Thyroid gland (tissue), 4 donors: ENCODE data around the gene REG3G. TPM values are rescaled to one million over a fixed set of nuclear protein-coding genes. Genes with fewer than 3 reads are reported as not detected.

Experiments
- DNase-seq, 2 donors: peaks; one replicate each; pipeline ENCODE4 v3.0.0-alpha.2; 2019
- H3K27ac ChIP-seq, 3 donors: fragments of 200-600 bp; sonication (generic); 1 replicate in 2 of 3; 2 replicates in 1 of 3; pipeline ENCODE4 v1.5.1; 2016 to 2019; ENCODE audit warnings: mild to moderate bottlenecking in 1 of 3, moderate library complexity in 1 of 3
- H3K27me3 ChIP-seq: fragments of 200-600 bp; sonication (generic); one replicate; pipeline ENCODE4 v1.5.1; 2019
- H3K36me3 ChIP-seq, 2 donors: fragments of 200-600 bp; sonication (generic); one replicate each; pipeline ENCODE4 v1.5.1; 2016 to 2019
- H3K4me1 ChIP-seq, 2 donors: fragments of 200-600 bp; sonication (generic); one replicate each; pipeline ENCODE4 v1.5.1; 2017 to 2019
- H3K4me3 ChIP-seq, 3 donors: fragments of 200-600 bp; sonication (generic); replicated peaks in 1 of 3; 1 replicate in 2 of 3; 2 replicates in 1 of 3; pipeline ENCODE4 v1.5.1; 2016; ENCODE audit warnings: mild to moderate bottlenecking in 1 of 3
- H3K9me3 ChIP-seq: fragments of 200-600 bp; sonication (generic); one replicate; pipeline ENCODE4 v1.5.1; 2017
- POLR2A ChIP-seq, 2 donors: fragments of 450-650 bp; IDR thresholded peaks; one replicate each; pipeline ENCODE4 v1.6.1; 2017; ENCODE audit warnings: antibody characterized with exemption in 2 of 2, mild to moderate bottlenecking in 2 of 2, moderate library complexity in 1 of 2
- WGBS, 2 donors: methylation state at CpG; one replicate each; pipeline ENCODE4 v1.1.5; 2017; 5-methylcytosine and 5-hydroxymethylcytosine counted together
- intact Hi-C: fragments of 100-400 bp; cut with DNase I; formaldehyde crosslinking; loops from one replicate; pipeline ENCODE4 v1.15.1; 2023
- total RNA-seq, 4 donors: library from RNA; depleted of rRNA; stranded (reverse); fragments of >200 nt; gene quantifications; one replicate each; pipeline ENCODE4 v1.2.3, GENCODE V29; 2016
- TF ChIP-seq, protein P1 (sequence below), 6 experiments: fragments of 200-600 bp in 3 of 6; fragments of 450-650 bp in 3 of 6; sonication (generic) in 3 of 6; IDR thresholded peaks; one replicate each; pipeline ENCODE4 v1.5.1; 2016 to 2019; ENCODE audit warnings: antibody characterized with exemption in 6 of 6, mild to moderate bottlenecking in 2 of 6, inconsistent platforms in 1 of 6, moderate library complexity in 1 of 6

REG3G gene
- total RNA-seq, result not detected

DNA sequence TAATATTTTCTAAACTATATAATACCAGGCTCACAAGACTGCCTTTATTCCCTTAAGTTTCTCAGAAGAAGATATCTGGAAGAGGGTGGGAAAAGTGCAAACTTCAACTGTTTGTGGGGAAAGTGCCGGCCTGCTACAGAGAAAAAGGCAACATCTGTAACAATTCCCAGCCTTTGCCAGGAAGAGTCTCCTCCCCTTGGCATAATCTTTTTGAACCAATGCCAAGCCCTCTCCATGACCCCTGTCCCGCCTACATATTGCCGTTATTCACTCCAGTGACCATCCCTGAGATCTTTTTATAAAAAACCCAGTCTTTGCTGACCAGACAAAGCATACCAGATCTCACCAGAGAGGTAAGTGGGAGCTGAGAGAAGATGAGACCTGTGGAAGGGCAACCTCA is at the start of gene REG3G:
Gene REG3G (plus strand): TSS at position 282 of the 400 bp plus-strand sequence. CDS start 392 bp downstream, outside the sequence.
- Histone ChIP-seq H3K27me3 (no peaks in the 10 kb centered on the region), H3K4me3 (no peak within 1 kb of the TSS), H3K9me3 (no peaks in the 10 kb centered on the region), H3K4me1 (no peaks in the 10 kb centered on the region), H3K27ac (no peak within 1 kb of the TSS), H3K36me3 (no peaks in the 10 kb centered on the region)
- intact Hi-C loops, result no loop called here
- DNase-seq, result no peak
- TF ChIP-seq POLR2A (IDR thresholded peaks at IDR 0.05), result no peak
- TF ChIP-seq, protein P1, sequence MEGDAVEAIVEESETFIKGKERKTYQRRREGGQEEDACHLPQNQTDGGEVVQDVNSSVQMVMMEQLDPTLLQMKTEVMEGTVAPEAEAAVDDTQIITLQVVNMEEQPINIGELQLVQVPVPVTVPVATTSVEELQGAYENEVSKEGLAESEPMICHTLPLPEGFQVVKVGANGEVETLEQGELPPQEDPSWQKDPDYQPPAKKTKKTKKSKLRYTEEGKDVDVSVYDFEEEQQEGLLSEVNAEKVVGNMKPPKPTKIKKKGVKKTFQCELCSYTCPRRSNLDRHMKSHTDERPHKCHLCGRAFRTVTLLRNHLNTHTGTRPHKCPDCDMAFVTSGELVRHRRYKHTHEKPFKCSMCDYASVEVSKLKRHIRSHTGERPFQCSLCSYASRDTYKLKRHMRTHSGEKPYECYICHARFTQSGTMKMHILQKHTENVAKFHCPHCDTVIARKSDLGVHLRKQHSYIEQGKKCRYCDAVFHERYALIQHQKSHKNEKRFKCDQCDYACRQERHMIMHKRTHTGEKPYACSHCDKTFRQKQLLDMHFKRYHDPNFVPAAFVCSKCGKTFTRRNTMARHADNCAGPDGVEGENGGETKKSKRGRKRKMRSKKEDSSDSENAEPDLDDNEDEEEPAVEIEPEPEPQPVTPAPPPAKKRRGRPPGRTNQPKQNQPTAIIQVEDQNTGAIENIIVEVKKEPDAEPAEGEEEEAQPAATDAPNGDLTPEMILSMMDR (IDR thresholded peaks at IDR 0.05), result no peak
- 38 to 41% methylated on average over 3 of the region's 3 CpGs for WGBS, 2 donors

DNA sequence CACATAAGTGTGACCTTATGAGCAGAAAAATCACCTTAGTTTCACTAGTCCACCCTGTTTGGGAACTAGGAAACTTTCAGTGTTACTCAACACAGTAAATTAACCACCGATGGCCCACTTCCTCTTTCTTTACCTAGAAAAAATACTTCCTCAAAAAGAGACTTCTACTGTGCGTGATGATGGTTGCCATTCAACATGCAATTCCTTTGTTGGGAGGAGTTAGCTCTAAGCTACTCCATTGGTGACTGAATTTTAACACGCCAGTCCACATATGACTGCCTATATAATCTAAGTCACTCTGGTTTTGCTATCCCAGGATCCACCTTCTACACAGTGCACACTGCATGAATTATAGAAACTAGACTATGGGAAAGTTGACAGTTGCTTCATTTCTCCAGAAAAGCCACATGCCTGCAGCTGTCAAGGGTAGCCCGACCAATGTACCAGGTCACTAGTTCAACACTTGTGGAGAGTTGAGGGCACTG is 47.8 kb upstream of the REG3G start:
- no peak overlapping the region for H3K4me3 ChIP-seq
- no peak overlapping the region for H3K27ac ChIP-seq
- no peaks in the 10 kb centered on the region for H3K4me1 ChIP-seq
- intact Hi-C loops, result no loop called here
- no peak for TF ChIP-seq POLR2A (IDR thresholded peaks at IDR 0.05)
- TF ChIP-seq, protein P1 (IDR thresholded peaks at IDR 0.05), result no peak
- WGBS, 2 donors, result 79 to 82% methylated on average over 4 of the region's 4 CpGs
- no peaks in the 10 kb centered on the region for H3K9me3 ChIP-seq
- H3K36me3 ChIP-seq, result no peaks in the 10 kb centered on the region
- no peaks in the 10 kb centered on the region for H3K27me3 ChIP-seq
- DNase-seq, result no peak

DNA sequence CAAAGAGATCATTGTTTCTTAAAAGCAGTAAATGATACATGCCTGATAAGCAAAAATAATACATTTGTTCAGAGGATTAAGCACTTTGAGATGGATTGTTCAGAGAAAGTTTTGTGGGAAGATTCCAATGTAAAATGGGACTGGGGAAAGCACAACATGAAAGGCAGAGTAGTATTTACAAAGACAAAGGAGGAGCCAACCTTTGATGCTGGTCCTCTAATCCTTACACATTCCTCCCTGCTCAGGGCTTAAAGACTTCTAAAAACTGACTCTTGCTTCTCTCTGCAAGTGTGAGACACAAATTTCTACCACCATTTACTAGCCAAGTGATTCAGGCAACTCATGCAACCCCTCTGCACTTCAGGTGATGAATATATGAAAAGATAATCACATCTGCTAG is 47.2 kb upstream of the REG3G start:
- Histone ChIP-seq H3K9me3 (no peaks in the 10 kb centered on the region), H3K27ac (no peak overlapping the region), H3K4me1 (no peaks in the 10 kb centered on the region), H3K4me3 (no peak overlapping the region), H3K27me3 (no peaks in the 10 kb centered on the region), H3K36me3 (no peaks in the 10 kb centered on the region)
- intact Hi-C loops, result no loop called here
- TF ChIP-seq POLR2A (IDR thresholded peaks at IDR 0.05), result no peak
- TF ChIP-seq, protein P1 (IDR thresholded peaks at IDR 0.05), result no peak
- DNase-seq, result no peak

DNA sequence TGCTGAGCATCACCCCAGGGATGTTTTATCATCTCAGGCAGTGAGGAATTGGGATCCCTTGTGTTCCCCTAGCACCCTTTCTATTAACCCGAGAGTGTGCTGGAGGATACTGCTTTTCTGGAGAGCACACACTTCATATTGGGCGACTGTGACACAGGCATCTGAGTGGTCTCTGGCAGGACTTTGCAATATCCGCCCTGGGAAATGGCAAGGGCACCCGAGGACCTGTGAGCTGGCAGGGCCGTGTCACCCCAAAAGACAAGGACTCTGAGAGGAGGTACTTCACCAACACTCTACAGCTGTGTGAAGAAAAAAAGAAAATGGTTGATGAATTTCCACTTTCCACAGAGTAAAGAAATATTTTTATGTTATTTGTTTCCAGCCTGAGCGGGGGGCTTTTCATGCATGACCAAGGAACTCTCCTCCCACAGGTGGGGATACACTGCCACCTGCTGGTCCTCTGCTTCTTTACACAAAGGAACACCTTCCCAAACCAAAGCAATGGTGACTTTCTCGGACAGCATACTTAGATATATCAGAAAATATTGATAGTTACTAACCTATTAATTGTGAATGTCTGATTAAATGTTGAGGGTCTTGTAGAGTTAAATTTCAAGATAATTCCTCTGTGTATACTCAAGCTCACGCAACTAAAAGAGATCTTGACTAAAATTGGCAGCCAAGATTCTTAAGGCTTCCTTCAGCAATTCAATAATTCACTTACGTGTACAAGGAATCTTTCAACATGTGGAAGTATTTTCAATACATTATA is 45.9 kb upstream of the REG3G start:
- no peak overlapping the region for H3K27ac ChIP-seq
- DNase-seq, result peak; percentile 57 to 77
- TF ChIP-seq POLR2A (IDR thresholded peaks at IDR 0.05), result no peak
- TF ChIP-seq, protein P1 (IDR thresholded peaks at IDR 0.05), result peak; percentile 20 to 76 (median 58)
- H3K4me3 ChIP-seq, result no peak overlapping the region
- intact Hi-C loops, result no loop called here
- H3K36me3 ChIP-seq, result no peaks in the 10 kb centered on the region
- no peaks in the 10 kb centered on the region for H3K4me1 ChIP-seq
- H3K9me3 ChIP-seq, result no peaks in the 10 kb centered on the region
- WGBS, 2 donors, result 18 to 19% methylated on average over 9 of the region's 9 CpGs
- no peaks in the 10 kb centered on the region for H3K27me3 ChIP-seq

DNA sequence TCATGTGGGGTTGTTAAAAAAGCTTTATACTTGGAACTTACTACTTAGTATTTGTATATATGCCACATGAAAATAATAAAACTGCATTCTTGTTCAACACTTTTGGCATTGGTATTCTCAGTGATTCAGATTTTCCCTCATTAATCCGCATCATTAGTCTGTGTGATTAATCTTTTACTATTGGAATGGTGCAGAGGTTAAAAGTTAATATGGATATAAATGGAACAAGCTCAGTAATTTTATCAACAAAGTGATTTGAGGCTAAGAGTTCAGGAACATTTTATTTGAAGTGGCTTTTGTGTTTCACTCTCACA is 45.4 kb upstream of the REG3G start:
- no peak for DNase-seq
- WGBS, 2 donors, result 77 to 80% methylated on average over 1 of the region's 1 CpG
- no peaks in the 10 kb centered on the region for H3K27me3 ChIP-seq
- H3K4me3 ChIP-seq, result no peak overlapping the region
- H3K4me1 ChIP-seq, result no peaks in the 10 kb centered on the region
- TF ChIP-seq POLR2A (IDR thresholded peaks at IDR 0.05), result no peak
- TF ChIP-seq, protein P1 (IDR thresholded peaks at IDR 0.05), result no peak
- no peaks in the 10 kb centered on the region for H3K36me3 ChIP-seq
- no peak overlapping the region for H3K27ac ChIP-seq
- intact Hi-C loops, result no loop called here
- H3K9me3 ChIP-seq, result no peaks in the 10 kb centered on the region
